Transverse colon (tissue), 3 donors: ENCODE results near the gene HP1BP3.

Experiments
- EP300 ChIP-seq: sonication (generic); formaldehyde crosslinking; IDR thresholded peaks from one replicate; pipeline ENCODE4 v1.6.1; 2017; ENCODE audit warnings: antibody characterized with exemption, low read depth
- TF ChIP-seq, protein P1 (sequence below), 5 experiments: fragments of 200-600 bp in 3 of 5; fragments of 450-650 bp in 2 of 5; sonication (generic) in 3 of 5; IDR thresholded peaks; 1 replicate in 2 of 5; 2 replicates in 3 of 5; pipeline ENCODE4 v1.5.1; 2016 to 2017; ENCODE audit warnings: antibody characterized with exemption in 5 of 5, inconsistent platforms in 3 of 5, mild to moderate bottlenecking in 2 of 5, moderate library complexity in 1 of 5

GRCh38 chr1:20790785-20791184, 3.7 kb upstream of the HP1BP3 start:
- TF ChIP-seq, protein P1, sequence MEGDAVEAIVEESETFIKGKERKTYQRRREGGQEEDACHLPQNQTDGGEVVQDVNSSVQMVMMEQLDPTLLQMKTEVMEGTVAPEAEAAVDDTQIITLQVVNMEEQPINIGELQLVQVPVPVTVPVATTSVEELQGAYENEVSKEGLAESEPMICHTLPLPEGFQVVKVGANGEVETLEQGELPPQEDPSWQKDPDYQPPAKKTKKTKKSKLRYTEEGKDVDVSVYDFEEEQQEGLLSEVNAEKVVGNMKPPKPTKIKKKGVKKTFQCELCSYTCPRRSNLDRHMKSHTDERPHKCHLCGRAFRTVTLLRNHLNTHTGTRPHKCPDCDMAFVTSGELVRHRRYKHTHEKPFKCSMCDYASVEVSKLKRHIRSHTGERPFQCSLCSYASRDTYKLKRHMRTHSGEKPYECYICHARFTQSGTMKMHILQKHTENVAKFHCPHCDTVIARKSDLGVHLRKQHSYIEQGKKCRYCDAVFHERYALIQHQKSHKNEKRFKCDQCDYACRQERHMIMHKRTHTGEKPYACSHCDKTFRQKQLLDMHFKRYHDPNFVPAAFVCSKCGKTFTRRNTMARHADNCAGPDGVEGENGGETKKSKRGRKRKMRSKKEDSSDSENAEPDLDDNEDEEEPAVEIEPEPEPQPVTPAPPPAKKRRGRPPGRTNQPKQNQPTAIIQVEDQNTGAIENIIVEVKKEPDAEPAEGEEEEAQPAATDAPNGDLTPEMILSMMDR (IDR thresholded peaks at IDR 0.05): no peak
- TF ChIP-seq EP300: no peak
